ENCODE measurements around the gene CLDN9.

CLDN9 gene

GRCh38 chr16:3013998-3014690, 1.4 kb downstream of the CLDN9 start:
- TF ChIP-seq, protein P1, sequence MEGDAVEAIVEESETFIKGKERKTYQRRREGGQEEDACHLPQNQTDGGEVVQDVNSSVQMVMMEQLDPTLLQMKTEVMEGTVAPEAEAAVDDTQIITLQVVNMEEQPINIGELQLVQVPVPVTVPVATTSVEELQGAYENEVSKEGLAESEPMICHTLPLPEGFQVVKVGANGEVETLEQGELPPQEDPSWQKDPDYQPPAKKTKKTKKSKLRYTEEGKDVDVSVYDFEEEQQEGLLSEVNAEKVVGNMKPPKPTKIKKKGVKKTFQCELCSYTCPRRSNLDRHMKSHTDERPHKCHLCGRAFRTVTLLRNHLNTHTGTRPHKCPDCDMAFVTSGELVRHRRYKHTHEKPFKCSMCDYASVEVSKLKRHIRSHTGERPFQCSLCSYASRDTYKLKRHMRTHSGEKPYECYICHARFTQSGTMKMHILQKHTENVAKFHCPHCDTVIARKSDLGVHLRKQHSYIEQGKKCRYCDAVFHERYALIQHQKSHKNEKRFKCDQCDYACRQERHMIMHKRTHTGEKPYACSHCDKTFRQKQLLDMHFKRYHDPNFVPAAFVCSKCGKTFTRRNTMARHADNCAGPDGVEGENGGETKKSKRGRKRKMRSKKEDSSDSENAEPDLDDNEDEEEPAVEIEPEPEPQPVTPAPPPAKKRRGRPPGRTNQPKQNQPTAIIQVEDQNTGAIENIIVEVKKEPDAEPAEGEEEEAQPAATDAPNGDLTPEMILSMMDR (IDR thresholded peaks at IDR 0.05; ENCODE audit: low read depth, low read length): no peak
- DNase-seq (ENCODE audit: extremely low read depth, low read depth): no peak

- TF ChIP-seq, protein P1 (IDR thresholded peaks at IDR 0.05; ENCODE audit: low read depth, low read length): no peak
- DNase-seq (ENCODE audit: extremely low read depth, low read depth): no peak
Observed at GRCh38 chr16:3014971-3015370, 2.2 kb downstream of the CLDN9 start.

- TF ChIP-seq, protein P1 (IDR thresholded peaks at IDR 0.05; ENCODE audit: low read depth, low read length): no peak
- no peak for DNase-seq (ENCODE audit: extremely low read depth, low read depth)
Observed at GRCh38 chr16:3015865-3016521, 3.3 kb downstream of the CLDN9 start.

GRCh38 chr16:3017344-3017743, 4.6 kb downstream of the CLDN9 start:
- no peak for DNase-seq (ENCODE audit: extremely low read depth, low read depth)
- TF ChIP-seq, protein P1 (IDR thresholded peaks at IDR 0.05; ENCODE audit: low read depth, low read length): no peak

DNA sequence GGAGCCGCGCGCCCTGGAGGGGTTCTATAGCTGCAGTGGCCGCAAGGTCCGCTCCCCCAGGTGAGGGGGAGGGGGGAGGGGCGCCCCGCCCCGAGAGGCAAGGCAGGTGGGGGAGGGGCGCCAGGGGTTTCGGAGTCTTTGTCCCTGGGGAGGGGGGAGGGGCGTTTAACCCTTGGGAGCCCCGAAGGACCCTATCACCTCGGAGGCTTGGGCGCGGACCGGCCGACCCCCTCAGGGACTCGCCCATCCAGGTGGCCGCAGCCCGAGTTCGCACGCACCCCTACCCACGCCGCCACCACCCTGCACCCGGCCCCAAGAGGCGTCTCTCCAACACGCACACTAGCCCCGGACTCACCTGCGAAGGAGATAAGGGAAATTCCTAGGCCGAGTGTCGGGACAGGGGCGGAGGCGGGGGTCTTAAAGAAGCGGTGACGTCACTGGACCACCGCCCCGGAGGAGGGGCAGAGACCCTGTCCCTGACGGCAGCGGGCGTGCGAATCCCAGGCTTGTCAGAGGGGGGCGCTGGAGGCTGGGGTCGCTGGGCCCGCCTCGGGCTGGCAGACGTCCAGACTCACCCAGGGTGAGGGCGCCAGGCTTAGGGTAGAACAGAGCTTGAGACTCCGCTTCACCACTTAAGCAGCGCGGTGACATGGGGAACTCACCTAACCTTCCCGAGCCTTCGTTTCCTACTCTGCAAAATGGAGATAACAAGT, 5.2 kb downstream of the CLDN9 start, which contains the start of gene CLDN6:
TSS of gene CLDN6 (minus strand) at position 390 of the 713 bp plus-strand sequence. CDS start 2,162 bp downstream, outside the sequence.
- no peak for DNase-seq (ENCODE audit: extremely low read depth, low read depth)
- TF ChIP-seq, protein P1 (IDR thresholded peaks at IDR 0.05; ENCODE audit: low read depth, low read length): peak; percentile 10

GRCh38 chr16:3019594-3020246, 7.0 kb downstream of the CLDN9 start:
- no peak for DNase-seq (ENCODE audit: extremely low read depth, low read depth)
- TF ChIP-seq, protein P1 (IDR thresholded peaks at IDR 0.05; ENCODE audit: low read depth, low read length): no peak

All from AG09319 (cell line).